ENCODE results near the gene CFB.
"Not testable (repeated sequence)": the region's sequence is repeated elsewhere in the genome, so short reads cannot be mapped to it uniquely, and the experiment has no call there.

- not testable (repeated sequence) for TF ChIP-seq BHLHE40 (IDR thresholded peaks at IDR 0.05; ENCODE audit: borderline replicate concordance); LEF1 (IDR thresholded peaks at IDR 0.05; ENCODE audit: borderline replicate concordance); ARNT (IDR thresholded peaks at IDR 0.05); ZNF384 (IDR thresholded peaks at IDR 0.05); FOXM1 (IDR thresholded peaks at IDR 0.05; ENCODE audit: borderline replicate concordance); SP1 (IDR thresholded peaks at IDR 0.05); FOXA1 (IDR thresholded peaks at IDR 0.05)
Measured at GRCh38 chr6:31932137-31932536, 13.8 kb upstream of the CFB start.

Data from HEK293T (cell line).